NCI-H345 treated with DMSO at 0.1 percent for 48 hours (cell line): ENCODE data around the gene FFAR4.
A peak's percentile ranks its signal among the peaks of the same experiment; 100 is the strongest.
"Not testable (repeated sequence)": the region's sequence is repeated elsewhere in the genome, so short reads cannot be mapped to it uniquely, and the experiment has no call there.

Experiments used
- DNase-seq: peaks from one replicate; lab custom pipeline; 2025; ENCODE audit not compliant: unreplicated experiment; lab: John Stamatoyannopoulos, UW

The FFAR4 gene

DNA sequence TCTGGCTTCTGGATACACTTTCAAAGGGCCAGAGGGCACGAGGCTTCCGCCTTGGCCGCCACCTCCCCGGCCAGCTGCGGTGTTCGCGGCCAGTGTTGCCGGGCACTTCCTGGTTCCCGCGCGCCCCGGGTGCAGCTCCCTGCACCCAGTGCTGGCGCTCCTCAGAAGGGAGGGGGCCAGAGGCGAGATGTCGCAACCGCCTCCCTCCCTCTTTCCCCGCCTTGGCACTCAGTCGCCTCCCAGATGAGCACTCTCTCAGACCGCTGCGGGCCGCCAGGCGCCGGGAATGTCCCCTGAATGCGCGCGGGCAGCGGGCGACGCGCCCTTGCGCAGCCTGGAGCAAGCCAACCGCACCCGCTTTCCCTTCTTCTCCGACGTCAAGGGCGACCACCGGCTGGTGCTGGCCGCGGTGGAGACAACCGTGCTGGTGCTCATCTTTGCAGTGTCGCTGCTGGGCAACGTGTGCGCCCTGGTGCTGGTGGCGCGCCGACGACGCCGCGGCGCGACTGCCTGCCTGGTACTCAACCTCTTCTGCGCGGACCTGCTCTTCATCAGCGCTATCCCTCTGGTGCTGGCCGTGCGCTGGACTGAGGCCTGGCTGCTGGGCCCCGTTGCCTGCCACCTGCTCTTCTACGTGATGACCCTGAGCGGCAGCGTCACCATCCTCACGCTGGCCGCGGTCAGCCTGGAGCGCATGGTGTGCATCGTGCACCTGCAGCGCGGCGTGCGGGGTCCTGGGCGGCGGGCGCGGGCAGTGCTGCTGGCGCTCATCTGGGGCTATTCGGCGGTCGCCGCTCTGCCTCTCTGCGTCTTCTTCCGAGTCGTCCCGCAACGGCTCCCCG is at the start of gene FFAR4:
Gene FFAR4, plus strand, starts transcription at position 231 of the 842 bp plus-strand sequence. Its CDS starts 56 bp downstream, at position 287.
- DNase-seq = no peak

DNA sequence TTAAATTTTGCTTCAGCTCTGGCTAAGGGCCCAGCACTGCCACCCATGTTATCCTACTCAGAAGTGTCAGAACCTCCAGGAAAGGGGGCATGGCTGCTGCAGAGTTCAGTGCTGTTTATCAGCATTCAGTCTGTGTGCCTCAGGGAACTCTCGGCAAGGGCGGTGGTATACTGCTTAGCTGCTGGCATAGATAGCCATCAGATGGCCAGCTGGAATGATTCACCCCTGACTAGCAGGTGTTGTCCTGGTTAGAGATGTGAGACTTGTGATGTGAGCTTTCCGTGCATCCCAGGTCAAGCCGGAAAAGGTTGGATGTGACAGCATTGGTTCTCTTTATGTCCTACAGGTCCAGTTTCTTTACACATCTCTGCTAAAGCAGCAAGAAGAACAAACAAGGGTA is 47.9 kb upstream of the FFAR4 start:
- no peak for DNase-seq

GRCh38 chr10:93535293-93535692 is 31.2 kb upstream of the FFAR4 start:
- DNase-seq = no peak

DNA sequence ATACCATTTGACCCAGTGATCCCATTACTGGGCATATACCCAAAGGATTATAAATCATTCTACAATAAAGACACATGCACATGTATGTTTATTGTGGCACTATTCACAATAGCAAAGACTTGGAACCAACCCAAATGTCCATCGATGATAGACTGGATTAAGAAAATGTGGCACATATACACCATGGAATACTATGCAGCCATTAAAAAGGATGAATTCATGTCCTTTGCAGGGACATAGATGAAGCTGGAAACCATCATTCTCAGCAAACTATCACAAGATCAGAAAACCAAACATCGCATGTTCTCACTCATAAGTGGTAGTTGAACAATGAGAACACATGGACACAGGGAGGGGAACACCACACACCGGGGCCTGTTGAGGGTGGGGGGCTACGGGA is 25.6 kb upstream of the FFAR4 start:
- DNase-seq = not testable (repeated sequence)

GRCh38 chr10:93541402-93542357 is 24.8 kb upstream of the FFAR4 start:
- no peak for DNase-seq

DNA sequence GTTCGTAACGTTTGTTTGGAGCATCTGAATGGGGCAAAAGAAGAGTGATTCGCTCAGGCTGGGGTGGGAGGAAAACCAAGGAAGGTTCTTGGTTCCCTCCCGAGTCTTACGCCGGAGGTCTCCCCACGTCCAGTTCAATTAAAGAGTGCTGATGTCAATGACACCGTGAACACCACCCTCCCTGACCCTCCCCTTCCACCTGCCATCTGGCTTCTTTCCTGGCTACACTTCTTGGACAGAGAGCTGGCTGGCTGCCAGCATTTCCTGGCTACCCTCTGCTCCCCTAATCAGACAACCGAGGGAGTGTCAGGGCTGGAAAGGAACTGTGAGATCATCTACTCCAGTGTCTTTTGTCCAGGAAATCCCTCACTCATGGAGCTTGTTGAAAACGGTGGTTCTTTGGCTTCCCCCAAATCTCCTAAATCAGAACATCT is 24.1 kb upstream of the FFAR4 start:
- DNase-seq = peak; percentile 28

GRCh38 chr10:93546995-93547394 is 19.5 kb upstream of the FFAR4 start:
- not testable (repeated sequence) for DNase-seq

DNA sequence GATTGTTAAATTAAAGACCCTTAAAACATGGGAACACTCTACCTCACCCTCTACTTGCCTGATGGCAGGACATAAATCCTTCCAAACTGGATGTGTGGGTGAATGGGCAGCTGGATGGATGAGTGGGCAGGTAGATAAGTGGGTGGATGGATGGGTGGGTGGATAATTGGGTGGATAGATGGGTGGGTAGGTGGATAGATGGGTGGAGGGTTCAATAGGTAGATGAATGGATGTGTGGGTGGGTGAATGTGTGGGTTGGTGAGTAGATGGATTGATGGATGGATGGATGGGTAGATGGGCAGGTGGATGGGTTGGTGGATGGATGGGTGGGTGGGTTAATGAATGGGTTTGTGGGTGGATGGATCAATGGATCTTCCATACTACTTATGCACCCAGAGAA is 18.9 kb upstream of the FFAR4 start:
- no peak for DNase-seq

GRCh38 chr10:93548376-93549071 is 17.9 kb upstream of the FFAR4 start:
- DNase-seq = no peak

DNA sequence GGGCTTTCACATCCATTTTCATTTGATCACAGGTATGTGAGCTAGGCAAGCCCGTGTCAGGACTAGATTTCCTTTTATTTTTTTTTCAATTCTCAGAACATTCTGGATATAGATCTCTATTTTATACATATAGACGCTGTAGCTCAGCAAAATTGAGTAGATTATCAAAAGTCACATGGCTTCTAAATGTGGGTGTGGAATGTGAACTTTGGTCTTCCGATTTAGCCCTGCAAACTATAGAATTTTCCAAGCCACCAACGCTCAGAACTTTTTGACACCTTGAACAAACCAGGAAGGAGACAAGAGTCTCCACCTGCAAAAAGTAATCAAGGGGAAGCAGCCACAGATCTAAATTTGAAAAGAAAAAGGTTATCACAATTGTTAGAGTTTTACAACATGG is 15.9 kb upstream of the FFAR4 start:
- DNase-seq = no peak

DNA sequence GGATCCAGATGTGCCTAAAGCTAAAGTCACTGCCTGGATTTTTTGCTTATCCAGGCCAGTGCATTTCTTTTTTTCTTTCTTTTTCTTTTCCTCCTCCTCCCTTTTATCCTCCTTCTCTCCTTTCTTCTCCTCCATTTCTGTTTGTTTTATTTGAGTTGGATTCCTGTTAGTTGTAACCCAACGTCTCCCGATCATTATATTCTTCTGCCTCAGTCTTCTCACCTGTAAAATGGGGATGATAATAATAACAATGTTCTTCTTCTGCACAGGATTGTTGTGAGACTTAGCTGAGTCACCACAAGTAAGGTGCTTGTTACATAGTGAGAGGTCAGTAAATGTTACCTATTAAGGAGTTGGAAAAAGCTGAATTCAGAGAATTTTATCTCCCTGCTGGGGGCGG is 13.7 kb upstream of the FFAR4 start:
- no peak for DNase-seq

DNA sequence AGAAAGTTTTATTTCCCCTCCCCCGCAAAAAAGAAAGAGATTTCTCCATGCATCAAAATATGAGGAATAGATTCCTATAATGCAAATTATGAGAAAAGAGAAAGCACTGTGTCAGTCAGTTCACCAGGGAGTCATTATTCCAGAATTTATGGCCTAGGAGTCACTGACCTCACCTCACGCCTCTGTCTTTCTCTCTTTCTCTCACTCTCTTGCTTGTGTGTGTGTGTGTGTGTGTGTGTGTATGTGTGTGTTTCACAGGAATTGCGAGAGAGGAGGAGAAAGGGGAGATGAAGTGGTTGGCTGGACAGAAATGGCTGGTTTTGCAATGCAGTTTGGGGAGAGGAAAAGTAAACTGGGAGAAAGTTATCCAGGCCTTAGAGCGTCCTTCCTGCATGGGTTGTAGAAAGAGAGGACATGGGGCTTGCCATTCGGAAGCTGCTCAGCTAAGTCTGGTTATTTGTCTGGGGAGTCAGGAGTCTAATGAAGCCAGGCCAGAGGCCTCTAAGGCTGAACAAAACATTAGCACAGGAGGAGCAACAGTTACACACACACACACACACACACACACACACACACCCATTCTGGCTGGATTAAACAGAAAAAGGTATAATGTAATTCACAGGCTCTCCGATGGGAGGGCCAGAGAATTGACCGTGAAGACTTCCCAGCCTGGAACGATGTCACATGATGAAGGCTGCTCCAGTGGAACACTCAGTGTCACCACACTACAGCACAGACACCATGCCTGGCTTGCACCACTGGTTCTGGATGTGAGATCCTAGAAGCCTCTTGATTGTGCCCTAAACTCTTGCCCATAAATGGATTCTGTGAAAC is 12.8 kb upstream of the FFAR4 start:
- DNase-seq = no peak

DNA sequence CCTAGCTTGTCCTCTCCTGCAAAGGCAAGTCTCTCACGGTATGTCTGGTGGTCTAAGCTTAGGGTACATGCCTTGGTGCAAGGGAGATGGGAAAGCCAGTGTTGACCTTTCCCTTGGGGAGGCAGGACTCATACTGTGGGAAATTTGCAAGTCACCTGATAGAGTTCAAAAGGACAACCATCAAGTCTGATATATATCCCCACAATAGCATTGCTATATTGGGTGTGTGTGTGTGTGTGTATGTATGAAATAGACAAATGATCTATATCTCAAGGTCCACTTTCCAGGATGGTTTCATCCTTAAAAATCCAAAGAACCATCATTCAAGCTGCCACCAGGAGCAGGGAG is 12.2 kb upstream of the FFAR4 start:
- DNase-seq = no peak

DNA sequence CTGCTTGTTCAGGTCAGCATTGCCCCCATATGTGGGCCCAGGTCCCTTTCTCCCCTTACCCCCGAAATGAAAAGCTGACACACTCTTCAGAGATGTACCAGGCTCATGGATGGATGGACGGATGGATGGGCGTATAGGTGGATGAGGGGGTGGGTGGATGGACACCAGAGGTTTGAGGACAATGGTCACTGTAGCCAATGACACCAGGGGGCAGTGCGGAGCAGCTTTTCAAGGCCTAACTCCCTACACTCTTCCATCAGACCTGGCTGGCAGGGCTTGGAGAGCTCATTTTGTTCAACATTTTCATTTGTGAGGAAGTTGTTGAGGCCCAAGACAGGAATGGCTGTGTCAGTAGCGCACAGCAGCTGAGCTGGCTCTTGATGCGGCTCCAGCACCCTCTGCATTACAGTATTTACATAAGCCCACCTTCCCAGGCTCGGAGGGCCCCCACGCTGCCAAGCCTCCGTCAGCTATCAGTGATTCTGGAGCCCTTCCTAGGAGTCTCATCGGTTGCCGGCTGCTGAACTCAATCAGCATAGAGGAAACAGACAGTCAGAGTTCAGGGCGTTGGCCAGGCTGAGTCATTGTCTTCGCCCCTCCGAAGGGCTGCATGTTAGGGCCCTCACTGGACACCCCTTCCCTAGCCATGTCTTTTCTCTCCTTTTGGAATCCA is 11.6 kb upstream of the FFAR4 start:
- no peak for DNase-seq

DNA sequence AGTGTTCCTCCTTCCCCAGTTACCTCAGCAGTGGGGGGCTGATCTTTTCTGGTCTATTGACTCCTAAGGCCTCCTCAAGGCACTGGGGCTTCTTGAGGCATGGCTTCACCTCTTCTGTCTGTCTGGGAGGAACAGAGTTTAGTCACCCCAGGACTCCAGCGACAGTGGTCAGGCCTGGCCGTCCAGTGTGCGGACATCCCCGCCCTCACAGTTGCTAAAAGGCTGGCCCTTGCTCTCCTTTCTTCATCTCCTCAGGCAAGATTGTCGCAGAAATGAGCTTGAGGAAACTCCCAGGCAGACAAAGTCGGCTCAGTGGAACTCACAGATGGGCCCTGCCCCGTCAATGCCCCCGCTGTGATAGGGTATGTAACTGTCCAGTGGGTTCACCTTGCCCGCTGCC is 7.0 kb upstream of the FFAR4 start:
- no peak for DNase-seq

GRCh38 chr10:93560541-93560940 is 5.9 kb upstream of the FFAR4 start:
- DNase-seq = no peak

GRCh38 chr10:93565446-93565845 is 1.0 kb upstream of the FFAR4 start:
- no peak for DNase-seq

DNA sequence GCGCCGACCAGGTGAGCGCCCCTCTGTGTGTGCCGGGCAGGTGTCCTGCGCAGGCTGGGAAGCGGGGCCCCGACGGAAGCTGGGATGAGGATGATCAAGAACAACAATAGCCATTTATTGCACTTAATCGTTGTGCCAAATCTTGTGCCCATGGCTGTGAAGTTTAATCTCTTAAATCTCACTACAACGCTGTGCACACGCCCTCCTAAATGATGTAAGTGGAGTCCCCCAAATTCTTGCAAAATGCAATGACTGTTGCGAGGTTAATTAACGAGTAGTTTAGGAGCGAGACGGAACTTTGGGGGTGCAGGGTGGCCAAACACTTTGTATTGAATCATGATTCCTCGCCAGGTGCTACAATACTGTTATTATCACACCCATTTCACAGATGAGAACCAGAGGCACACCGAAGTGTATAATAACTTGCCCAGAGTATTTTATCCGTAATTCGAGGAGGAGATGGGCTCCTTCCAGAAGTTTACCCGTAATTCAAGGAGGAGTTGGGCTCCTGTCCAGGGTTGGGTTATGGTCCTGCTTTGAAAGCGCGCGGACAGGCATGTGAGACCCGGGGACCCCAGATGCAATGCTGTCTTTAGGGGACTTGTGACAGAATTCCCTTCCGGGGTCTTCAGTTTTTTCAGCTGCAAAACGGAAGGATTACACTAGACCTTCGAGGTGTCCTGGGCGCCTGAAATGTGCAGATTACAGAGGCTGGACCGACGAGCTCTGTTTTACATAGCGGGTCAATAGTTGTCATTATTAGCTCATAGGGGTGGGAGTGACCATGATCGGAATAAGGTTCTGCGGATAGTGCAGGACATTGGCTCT is 1.0 kb downstream of the FFAR4 start:
- no peak for DNase-seq

GRCh38 chr10:93568105-93568390 is 1.6 kb downstream of the FFAR4 start:
- DNase-seq = no peak
